ENCODE measurements around the gene PRKACA.
"Not testable (repeated sequence)": the region's sequence is repeated elsewhere in the genome, so short reads cannot be mapped to it uniquely, and the experiment has no call there.

Gene PRKACA

DNA sequence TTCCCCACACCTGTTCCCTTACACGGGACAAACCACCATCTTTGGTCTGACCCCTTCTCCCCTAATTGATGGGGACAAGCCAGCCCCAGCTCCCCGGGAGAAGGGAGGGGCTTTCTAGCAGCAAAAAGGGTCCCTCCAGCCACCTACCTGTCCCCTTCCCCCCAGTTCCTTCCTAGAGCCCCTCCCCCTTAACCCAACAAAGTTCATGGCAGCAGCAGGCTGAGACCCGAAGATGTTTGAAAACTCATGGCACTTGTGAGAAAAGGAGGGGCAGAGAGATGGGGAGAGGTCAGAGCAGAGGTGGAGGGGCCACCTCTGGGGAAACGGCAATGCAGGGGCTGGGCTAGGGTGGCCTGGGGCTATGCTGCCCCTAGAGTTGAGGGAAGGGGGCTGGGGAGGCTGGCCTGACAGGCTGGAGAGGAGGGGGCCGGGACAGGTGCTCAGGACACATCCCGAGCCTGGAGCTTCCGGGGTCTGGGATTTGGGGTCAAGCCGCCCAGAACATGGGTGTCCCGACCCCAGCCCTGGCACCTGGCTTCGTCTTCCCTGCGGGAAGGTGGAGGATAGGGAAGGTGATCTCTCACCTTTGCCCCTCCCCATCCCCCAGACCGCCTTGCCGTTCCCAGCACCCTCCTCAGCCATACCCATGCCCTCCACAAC lies 31.3 kb upstream of the PRKACA start:
- DNase-seq (ENCODE audit: insufficient read length, low spot score), result no peak
- FAIRE-seq, result no peak

DNA sequence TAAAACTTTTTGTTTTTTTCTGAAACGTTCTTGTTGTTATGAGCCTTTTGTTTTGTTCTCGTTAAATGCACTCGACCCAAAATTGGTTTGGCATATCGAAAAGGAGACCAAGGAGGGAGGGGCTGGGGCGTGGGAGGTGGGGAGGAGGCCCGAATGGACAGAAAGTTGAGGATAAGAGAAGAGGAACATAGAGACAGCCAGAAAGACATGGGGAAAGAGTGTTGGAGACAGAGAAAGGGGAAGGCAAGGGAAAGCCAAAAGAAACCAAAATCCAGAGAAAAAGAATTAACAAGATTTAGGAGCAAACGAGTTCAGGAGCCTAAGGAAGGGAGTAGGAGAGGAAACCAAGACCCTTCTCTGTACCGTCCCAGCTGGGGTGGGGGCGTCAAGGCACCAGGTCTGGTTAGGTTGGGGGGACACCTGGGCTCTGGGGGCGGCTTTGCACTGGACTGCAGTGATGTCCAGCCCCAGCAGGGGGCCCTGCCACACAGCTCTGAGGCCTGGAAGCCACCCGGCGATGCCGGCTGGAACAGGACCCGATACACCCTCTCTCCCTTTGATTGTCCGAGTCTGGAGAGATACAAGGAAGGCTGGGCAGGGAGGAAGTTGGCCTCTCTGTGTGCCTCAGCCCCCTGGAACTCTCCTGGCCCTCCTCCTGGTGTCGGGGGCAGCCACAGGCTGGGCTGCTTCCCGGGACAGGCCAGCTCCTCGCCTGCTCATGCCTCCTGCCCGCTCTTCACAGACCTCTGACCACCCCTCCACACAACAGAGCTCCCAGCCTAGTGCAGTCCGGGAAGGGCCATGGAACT lies 30.4 kb upstream of the PRKACA start:
- FAIRE-seq (peak; percentile 77), DNase-seq (ENCODE audit: insufficient read length, low spot score) (peak; percentile 90)

DNA sequence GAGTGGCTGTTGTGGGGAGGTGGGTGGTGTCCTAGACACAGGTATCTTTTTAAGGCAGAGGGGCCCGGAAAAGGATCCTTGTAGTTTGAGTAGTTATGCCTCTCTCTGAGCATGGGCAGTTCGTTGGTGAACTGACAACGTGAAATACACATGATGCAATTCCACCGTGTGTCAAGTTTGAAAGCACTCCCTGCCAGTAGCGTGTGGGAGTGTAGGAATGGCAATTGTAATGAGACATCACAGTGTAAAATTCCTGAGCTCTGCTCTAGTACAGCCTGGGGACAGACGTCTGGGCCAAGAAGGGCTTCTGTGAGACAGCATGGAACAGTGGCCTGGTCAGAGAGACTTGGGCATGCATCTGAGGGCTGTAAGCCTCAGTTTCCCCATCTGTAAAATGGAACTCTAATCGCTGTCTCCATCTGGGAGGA lies 29.2 kb upstream of the PRKACA start:
- FAIRE-seq (peak; percentile 84), DNase-seq (ENCODE audit: insufficient read length, low spot score) (peak; percentile 59)

DNA sequence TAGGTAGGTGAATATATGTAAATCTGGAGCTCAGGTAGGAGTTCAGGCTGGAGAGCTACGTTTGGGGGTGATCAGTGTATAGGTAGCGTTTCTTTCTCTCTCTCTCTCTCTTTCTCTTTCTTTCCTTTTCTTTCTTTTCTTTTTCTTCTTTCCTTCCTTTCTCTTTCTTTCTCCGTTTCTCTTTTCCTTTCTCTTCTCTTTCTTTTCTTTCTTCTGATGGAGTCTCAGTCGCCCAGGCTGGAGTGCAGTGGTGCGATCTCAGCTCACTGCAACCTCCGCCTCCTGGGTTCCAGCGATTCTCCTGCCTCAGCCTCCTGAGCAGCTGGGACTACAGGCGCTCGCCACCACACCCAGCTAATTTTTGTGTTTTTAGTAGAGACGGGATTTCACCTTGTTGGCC lies 28.6 kb upstream of the PRKACA start:
- not testable (repeated sequence) for DNase-seq (ENCODE audit: insufficient read length, low spot score); FAIRE-seq

DNA sequence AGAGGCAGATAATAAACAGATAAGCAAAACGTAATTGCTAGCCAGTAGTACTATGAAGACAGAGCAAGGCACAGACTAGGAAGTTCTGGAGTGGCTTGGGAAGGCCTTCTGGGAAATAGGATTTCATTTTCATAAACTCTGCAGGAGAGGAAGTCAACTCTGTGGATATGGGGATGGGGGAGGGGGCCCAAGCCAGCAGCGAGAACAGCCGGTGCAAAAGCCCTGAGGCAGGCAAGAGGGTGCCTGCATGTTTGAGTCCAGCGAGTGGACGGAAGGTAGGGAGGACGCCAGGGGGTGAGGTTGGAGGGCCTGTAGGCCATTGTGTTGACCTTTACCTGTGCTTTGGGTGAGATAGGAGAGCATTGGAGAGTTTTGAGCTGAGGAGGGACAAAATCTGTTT lies 27.8 kb upstream of the PRKACA start:
- FAIRE-seq (no peak), DNase-seq (ENCODE audit: insufficient read length, low spot score) (no peak)

DNA sequence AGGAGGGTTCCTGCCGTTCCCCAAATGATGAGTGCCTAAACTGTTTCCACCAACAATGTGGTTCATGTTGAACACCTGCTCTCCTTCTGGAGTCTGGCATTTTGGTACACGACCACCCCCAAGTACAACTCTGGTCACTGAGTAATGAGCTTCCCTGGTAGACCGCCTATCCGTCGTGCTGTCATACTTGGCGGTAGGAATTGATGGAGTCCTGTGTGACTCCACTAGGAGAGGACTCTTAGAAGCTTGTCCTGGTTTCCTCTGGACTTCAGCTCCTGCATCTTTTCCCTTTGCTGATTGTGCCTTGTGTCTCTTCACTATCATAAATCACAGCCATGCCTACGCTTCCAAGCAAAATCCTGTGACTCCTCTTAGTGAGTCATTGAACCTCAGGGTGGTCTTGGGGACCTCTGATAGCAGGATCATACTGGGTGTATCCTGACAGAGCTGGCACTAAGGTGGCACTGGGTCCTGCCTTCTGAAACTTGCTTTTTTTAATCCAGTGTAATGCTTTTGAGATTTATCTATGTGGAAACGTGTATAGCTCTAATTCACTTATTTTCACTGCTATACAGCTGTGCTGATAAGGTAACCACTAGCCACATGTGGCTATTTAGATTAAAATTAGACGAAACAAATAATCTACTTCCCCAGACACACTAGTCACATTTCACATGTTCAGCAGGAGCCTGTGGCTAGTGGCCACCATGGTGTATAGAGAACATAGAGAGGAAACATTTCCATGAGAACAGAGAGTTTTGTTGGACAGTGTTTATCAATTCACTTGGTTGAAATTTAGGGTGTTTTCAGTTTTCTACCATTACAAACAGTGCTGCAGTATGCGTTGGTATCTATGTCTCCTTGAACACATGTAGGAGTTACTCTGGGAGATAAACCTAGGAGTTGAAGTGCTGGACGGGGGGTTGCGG lies 25.0 kb upstream of the PRKACA start:
- FAIRE-seq (no peak), DNase-seq (ENCODE audit: insufficient read length, low spot score) (no peak)

DNA sequence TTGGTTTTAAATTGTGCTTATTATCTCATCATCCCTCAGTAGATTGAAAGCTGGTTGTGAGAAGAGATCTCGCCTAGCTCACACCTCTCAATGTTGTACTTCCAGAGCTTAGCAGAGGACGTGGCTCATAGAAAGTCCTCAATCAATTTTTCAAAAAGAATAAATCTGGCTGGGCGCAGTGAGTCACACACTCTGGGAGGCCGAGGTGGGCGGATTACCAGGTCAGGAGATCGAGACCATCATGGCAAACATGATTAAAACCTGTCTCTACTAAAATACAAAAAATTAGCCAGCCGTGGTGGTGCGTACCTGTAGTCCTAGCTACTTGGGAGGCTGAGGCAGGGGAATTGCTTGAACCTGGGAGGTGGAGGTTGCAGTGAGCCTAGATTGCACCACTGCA lies 23.5 kb upstream of the PRKACA start:
- no peak for DNase-seq (ENCODE audit: insufficient read length, low spot score)
- FAIRE-seq, result no peak

DNA sequence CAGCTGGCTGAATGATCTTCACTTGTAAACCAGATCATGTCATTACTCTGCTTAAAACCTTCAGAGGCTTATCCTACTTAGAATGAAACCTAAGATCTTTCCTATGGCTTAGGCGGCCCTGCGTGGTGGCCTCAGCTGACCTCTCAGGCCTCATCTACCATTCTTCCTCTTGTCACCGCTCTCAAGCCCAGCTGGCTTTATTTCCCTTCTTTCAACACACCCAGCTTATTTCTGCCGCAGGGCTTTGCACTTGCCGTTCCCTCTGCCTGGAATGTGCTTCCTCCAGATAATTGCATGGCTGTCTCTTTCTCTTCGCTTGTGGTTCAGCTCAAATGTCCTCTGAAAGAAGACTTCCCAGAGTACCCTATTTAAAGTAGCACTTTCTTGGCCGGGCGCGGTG lies 22.4 kb upstream of the PRKACA start:
- no peak for FAIRE-seq

DNA sequence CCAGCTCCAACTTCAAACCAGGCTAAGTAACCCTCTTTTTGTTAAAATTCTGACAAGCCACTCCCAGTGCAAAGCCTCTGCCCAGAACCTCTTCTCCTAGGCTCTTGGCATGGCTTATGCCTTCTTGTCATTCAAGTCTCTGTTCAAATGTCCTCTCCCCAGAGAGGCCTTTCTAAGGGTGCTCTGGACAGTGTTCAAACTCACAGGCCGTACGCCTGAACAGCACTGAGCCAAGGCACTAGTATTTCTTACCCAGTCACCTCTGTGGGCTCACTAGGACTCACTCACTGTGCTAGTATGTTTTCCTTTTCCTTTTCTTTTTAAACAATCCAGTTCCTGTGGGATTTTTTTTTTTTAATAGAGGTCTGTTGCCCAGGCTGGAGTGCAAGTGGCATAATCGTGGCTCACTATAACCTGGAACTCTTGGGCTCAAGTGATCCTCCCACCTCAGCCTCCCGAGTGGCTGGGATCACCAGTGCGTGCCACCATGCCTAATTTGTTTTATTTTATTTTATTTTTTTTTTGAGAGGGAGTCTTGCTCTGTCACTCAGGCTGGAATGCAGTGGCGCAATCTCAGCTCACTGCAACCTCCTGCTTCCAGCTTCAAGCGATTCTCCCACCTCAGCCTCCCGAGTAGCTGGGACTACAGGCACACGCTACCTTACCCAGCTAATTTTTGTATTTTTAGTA lies 21.2 kb upstream of the PRKACA start:
- no peak for FAIRE-seq

More for the DNA sequence above, 22.4 kb upstream of the PRKACA start:
- DNase-seq (ENCODE audit: insufficient read length, low spot score), result no peak

DNA sequence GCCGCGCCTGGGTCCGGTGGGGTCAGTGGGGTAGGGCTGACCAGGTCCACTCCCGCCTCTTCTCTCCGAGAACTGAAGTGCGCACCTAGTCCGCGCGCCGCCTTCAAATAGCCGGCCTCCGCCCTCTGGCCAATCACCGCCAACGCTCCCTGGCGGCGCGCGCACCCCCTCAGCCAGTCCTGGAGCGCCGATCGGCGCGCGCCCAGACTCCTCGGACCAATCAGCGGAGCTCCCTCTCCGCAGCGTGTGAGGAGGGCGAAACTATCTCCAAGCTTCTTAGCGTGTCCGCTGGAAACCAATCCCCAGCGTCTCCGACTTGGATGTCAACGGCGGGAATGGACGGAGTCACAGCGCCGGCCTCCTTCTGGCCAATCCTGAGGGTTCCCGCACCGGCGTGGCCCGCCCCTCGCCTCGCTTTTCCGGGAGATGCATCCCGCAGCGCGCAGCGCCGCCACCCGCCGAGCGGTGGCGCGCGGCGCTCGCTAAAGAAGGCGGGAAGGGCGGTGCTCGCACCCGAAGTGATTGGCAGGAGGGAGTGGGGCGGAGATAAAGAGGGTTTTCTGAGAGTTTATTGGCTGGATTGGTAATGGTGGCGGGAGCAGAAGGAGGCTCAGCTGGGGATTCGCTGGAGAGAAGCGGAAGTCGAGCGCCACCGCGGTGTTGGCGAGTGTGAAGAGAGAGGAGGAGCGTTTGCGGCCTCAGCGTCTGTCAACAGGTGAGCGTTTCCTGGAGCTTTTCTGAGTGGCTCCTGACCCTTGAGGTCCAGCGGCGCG lies 19.1 kb upstream of the PRKACA start, which contains the start of gene ASF1B:
TSS of gene ASF1B (minus strand) at position 81 of the 773 bp plus-strand sequence. CDS start 133 bp downstream, outside the sequence.
- FAIRE-seq, result peak; percentile 93
- peak; percentile 99 for DNase-seq (ENCODE audit: insufficient read length, low spot score)

More for the DNA sequence above, 21.2 kb upstream of the PRKACA start:
- no peak for DNase-seq (ENCODE audit: insufficient read length, low spot score)

DNA sequence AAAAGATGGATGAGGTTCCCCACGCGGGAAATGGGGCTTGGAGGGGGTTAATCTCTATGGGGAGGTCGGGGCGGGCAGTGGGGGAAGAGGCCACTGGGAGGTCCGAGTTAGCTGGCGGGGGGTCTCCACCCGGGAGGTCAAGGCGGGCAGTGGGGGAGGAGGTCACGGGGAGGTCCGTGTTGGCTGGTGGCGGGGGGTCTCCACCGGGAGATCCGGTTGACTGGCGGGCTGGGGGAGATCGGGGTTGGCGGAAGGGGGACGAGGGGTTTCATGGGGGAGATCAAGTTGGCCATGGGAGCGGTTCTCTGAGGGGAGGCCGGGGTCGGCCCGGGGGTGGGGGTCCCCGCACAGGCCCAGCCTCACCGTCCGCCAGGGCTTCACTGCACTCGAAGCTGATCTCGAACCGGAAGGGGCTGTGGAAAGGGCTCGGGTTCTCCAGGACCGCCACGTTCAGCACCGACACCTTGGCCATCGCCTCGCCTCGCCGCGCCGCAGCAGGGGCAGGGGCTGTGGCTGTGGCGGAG lies 18.5 kb upstream of the PRKACA start:
- FAIRE-seq (no peak), DNase-seq (ENCODE audit: insufficient read length, low spot score) (no peak)

DNA sequence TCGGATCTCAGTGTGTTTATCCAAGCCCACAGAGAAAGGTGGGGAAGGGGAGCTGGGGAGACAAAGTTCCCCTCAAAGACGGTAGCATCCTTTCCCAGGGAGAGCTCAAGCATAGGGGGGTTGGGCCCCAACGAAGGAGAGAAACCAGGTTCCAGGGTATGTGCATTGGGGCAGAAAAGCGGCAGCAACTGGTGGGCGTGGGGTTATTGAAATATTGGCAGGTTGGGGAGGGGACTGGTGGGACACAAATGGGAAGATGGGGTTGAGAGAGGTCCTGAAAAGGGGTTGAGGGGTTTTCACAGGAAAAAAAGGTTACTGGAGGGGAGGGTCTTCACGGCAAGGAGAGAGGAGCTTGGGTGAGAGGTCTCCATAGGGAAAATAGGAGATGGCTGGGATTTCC lies 17.8 kb upstream of the PRKACA start:
- FAIRE-seq (no peak), DNase-seq (ENCODE audit: insufficient read length, low spot score) (no peak)

DNA sequence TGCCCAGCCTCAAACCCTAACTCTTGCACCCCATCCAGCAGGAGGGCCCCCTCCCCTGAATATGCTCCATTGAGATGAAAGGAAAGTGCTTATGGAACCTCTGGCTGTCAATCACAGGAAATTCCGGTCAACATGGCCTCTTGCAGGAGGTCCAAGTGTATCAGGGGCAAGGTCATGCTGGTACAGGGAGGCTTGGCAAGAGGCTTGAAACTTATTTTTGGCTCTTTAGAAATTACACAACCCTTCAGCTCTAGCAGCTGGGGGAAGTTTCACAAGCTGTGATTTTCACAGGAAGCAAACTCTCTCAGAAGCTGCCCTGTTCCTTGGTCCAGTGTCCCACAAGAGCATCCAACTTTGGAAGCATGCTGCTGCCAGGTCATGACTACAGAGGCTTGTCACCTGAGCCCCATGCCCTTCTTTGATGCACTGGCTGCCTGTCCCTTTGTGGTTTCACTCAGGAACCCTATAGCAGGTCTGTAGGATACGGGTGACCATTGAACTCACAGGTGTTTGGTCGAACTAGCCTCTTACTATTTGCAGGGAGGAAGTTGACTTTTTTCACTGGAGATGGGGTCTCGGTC lies 10.5 kb upstream of the PRKACA start:
- no peak for DNase-seq (ENCODE audit: insufficient read length, low spot score)
- FAIRE-seq, result no peak

DNA sequence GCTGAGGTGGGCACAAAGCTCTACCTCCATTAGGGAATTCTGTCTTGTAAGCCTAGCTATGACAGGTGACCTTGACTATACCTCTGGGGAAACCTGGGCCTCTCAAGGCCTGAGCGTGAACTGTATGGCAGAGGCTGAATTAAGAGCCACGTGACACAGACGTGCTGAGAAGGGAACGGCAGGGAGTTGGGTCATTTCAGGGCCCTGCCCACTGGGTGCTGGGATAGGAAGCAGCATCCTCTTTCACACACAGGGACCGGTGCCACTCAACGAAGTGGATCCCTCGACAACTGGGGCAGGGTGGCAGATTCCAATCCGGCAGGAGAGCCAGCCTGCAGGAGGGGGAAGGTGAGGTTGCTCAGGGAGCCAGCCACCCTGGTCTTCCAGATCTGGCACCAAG lies 9.6 kb upstream of the PRKACA start:
- DNase-seq (ENCODE audit: insufficient read length, low spot score), result no peak
- FAIRE-seq, result no peak

DNA sequence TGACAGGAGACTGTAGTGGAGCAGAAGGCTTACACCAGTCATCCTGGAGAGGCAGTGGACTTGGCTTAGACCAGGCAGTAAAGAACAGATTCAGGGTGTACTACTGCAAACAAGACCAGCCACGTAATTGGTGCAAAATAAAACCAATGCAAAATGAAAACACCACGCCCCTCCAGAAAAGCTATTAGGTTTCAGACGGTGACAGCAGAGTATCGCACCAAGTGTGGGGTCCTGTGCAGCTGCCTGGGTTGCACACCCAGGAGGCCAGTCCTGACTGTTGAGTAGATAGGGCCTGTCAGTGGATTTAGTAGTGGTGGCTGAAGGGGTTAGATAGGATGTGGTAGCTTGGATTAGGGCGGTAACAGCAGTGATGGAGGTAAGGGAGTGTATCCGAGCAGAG lies 5.4 kb upstream of the PRKACA start:
- FAIRE-seq (no peak), DNase-seq (ENCODE audit: insufficient read length, low spot score) (no peak)

DNA sequence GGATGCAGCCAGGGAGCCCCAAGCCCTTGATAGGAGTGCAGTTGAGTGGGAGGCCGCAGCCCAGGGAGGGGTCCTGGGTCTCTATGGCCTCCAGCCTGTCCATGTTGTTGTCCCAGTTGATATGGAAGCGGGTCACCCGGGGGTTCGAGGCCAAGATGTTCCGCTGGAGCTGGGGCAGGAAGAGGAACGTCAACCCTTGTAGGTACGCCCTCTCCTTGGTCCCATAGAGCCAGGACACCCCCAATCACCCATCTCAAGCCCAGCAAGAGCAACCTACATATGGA lies 2.9 kb upstream of the PRKACA start:
- FAIRE-seq (no peak), DNase-seq (ENCODE audit: insufficient read length, low spot score) (no peak)

DNA sequence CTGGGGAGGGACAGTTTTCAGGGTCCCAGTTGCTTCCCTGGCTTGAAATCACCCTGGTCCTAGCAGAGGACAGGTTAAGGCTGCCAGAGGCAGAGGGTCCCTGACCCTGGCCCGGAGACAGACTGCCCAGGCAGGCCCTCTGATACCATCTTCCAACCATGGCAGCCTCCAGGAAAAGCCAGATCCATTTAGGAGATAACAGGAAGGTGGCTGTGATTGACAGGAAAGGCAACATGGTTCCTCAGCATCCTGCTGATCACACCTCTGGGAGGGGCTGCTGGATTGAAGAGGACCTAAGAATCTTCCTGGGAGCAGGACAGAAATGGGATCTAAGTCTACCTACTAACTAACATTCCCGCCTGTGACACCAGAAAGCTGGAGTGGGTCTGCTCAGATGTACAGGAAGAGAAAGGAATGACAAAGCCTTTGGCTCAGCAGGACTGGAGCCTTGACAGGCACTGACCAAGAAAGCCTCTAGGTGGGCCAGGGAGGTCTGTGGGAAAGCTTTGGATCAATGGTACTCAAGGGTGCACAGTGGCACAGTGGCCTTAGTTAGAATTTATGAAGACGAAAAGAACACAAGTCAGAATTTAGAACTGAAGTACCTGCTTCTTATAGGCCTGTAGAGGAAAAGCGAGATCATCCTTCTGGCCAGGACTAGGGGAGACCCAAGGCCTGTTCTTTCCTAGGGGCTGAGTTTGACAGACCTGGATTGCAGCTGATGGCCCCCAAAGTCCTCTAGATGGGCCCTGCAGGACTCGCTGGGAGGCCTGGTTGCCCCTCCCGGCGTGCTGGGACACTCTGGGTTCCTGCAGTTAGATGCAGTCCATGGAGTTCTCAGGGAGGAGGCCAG lies 2.3 kb upstream of the PRKACA start:
- FAIRE-seq (no peak), DNase-seq (ENCODE audit: insufficient read length, low spot score) (no peak)

DNA sequence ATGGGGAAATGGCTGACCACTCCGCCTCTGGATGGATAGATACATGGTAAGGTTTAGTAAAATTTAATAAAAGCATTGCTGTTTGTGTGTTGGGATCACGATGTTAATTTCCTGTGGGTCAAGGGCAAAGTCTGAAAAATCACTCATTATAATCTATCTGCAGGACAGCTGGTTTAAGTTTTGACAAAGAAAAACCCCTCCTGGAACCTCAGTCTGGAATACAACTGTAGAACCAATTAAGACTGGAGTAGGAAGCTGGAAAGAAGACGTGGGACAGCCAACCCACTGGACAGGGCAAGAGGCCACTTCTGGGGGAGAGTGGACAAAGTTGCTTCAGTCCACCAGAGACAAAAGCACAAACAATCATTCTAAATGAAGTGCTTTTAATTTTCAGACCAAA lies 1.6 kb upstream of the PRKACA start:
- DNase-seq (ENCODE audit: insufficient read length, low spot score), result no peak
- FAIRE-seq, result no peak

All from HTR-8/SVneo (cell line).